Stimulated activated CD8-positive, alpha-beta memory T cell treated with anti-CD3 and anti-CD28 coated beads, Interleukin-12 subunit alpha, Interleukin-12 subunit beta, amount 100 ng/mL, for 24 hours (primary cell): ENCODE measurements around the gene RASA2.
A peak's percentile ranks its signal among the peaks of the same experiment; 100 is the strongest.
"Not testable (repeated sequence)": the region's sequence is repeated elsewhere in the genome, so short reads cannot be mapped to it uniquely, and the experiment has no call there.

Experiments
- DNase-seq: peaks from one replicate; pipeline ENCODE4 v3.0.0-alpha.2; 2020; ENCODE audit errors: extremely low read depth

RASA2 gene

GRCh38 chr3:141578202-141578973 is 91.6 kb downstream of the RASA2 start:
- no peak for DNase-seq

GRCh38 chr3:141594357-141594756 is 107.5 kb downstream of the RASA2 start:
- DNase-seq = no peak

GRCh38 chr3:141597931-141598330 is 111.1 kb downstream of the RASA2 start:
- DNase-seq = no peak

- DNase-seq = no peak
Measured at GRCh38 chr3:141600331-141600730, 113.5 kb downstream of the RASA2 start.

GRCh38 chr3:141602706-141603105 is 115.9 kb downstream of the RASA2 start:
- no peak for DNase-seq

- DNase-seq = no peak
Measured at GRCh38 chr3:141603473-141604035, 116.7 kb downstream of the RASA2 start.

DNA sequence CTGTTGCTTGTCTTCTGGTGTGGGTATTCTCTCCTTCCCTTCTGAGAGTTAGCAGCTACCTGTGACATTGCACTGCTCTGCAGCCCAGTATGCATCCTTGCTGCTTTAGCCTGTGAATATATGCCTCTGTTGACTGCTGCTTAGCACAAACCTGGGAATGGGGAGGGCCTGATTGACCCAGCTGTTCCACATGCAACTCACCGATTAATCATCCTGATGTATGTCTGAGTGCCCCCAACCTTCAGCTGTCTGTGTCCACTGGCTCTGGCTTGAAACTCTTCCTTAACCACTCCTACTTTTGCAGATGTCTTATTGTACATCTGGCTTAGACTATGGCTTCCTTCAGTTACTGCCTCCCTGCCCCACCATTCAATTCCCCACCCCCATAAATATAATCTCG is 119.1 kb downstream of the RASA2 start:
- DNase-seq = no peak

DNA sequence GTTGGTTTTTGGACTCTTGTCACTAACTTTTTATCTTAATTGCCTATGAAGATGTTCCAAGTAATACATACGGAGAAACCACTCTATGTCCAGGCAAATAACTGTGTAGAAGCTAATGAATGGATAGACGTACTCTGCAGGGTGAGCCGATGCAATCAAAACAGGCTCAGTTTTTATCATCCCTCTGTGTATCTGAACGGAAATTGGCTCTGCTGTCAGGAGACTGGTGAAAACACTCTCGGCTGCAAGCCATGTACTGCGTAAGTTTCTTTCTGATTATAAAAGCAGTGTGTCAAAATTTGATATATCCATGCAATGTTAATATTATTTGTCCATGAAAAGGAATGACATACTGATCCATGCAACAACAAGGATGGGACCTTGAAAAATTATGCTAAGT is 121.6 kb downstream of the RASA2 start:
- no peak for DNase-seq

- no peak for DNase-seq
Measured at GRCh38 chr3:141610939-141611338, 124.1 kb downstream of the RASA2 start.

GRCh38 chr3:141618103-141618910 is 131.5 kb downstream of the RASA2 start:
- DNase-seq = no peak

DNA sequence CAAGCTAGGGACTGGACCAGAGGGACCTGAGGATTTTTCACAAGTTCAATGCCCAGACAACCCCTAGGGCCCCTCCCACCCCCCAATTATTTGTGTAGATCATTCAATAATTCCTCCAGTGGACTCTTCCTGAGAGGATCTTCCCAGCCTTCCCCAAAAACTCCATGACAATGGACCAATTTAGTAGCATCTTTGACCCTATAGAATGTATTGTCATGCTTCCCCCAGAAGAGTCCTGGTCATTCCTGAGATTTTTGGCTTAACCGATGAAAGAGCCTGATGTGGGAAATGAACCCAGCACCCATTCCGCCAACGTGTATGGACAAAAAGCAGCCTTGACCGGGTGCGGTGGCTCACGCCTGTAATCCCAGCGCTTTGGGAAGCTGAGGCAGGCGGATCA is 132.1 kb downstream of the RASA2 start:
- DNase-seq = no peak

- no peak for DNase-seq
Measured at GRCh38 chr3:141619450-141619849, 132.6 kb downstream of the RASA2 start.

DNA sequence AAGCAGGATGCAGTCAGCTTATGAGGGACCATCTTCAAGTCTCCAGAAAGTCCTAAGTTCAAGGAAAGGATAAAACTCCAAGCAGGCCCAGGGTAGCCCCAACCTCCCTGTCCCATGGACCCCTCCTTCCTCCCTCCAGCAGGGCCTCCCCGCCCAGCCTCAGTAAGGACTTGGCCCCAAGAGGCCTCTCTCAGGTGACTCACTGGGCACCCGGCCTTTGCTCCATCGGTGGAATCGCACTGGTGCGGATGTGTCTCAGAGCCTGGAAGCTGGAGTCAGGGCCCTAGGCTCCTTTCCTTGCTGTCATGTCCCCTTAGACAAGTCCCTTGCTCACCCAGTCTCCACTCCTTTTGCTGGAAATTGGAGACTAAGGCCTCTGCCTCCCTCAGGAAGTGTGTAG is 136.9 kb downstream of the RASA2 start:
- DNase-seq = no peak

DNA sequence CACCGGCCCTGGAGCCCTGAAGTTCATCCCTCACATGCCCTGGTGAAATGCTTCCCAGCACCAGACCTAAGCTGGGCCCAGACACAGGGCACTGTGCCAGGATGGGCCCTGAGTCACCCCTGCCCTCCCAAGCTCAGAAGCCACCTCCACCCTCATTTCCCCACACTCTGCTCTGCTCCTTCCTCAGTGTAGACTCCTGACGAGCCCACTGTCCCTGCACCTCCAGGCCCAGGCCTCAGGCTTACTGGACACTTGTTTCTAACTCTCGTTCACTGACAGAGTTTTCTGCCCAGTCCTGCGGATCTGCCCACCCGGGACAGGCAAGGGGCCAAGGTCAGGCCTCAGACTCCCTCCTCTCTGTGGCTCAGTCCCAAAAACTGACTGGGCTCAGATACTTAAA is 138.7 kb downstream of the RASA2 start:
- DNase-seq = no peak

DNA sequence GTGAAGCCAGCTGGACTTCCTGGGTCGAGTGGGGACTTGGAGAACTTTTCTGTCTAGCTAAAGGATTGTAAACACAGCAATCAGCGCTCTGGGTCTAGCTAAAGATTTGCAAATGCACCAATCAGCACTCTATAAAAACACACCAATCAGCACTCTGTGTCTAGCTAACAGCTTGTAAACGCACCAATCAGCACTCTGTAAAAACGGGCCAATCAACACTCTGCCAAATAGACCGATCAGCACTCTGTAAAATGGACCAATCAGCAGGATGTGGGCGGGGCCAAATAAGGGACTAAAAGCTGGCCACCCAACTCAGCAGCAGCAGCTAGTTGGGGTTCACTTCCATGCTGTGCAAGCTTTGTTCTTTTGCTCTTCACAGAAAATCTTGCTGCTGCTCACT is 141.5 kb downstream of the RASA2 start:
- not testable (repeated sequence) for DNase-seq

- DNase-seq = not testable (repeated sequence)
Measured at GRCh38 chr3:141628868-141629441, 142.1 kb downstream of the RASA2 start.

- DNase-seq = no peak
Measured at GRCh38 chr3:141629976-141630375, 143.1 kb downstream of the RASA2 start.

- no peak for DNase-seq
Measured at GRCh38 chr3:141632779-141633374, 146.1 kb downstream of the RASA2 start.

DNA sequence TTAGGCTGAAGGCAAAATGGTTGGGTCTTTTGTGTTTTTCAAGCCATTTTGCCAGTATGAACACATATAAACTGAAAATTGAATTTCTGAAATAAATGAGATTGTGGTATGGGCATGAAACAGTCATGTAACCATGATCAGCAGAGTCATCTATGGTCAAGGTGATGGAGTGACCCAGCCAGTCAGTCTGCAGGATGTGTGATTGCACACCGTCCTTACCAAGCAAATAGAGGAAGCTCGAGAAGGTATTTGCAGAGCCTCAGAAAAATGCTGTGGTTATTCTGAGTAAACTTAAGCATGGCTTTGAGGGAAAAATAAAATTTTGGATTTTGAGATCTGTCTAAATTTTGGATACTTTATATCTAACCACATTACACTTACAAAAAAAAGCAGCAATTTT is 155.4 kb downstream of the RASA2 start:
- DNase-seq = no peak

DNA sequence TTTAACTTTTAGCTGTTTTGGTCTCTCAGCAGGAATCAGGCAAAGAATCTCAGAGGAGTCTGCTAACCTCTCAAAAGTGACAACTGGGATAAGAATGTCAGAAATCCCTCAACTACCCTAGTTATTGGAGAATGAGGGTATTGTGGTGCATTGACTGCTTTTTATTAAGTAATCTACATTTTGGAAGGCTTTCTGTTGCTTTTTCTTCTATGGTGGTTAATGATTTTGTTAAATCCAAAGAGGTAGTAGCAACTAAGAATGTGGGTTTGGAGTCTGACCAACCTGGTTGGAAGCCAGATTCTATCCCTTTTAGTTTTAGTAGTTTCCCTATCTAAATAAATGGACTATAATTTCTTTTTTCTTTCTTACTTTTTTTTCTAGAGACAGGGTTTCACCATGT is 156.6 kb downstream of the RASA2 start:
- DNase-seq = no peak

GRCh38 chr3:141643796-141644195 is 157.0 kb downstream of the RASA2 start:
- DNase-seq = no peak

DNA sequence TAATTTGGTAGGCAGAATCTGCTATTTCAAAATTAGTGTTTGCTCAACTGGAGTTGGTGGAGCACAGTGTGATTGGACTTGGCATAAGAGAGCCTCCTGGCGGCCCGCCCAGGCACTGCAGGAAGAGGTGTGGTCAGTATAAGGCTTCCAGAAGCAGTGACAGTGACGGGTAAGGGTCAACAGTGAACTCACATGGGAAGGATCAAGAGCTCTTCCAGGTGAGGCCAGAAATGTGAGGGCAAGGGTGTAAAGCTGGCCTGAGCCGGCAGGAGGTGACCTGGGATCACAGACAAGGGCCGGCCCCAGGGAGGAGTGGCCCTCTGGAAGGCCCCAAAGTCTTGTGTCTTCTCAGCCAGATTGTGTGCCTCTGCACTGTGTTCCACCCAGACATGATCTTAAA is 158.1 kb downstream of the RASA2 start:
- DNase-seq = peak; percentile 23
